Measurements from ENCODE around the gene RIC8A. TPM values are rescaled to one million over a fixed set of nuclear protein-coding genes. Genes with fewer than 3 reads are reported as not detected.

RIC8A gene
- total RNA-seq, 4 donors from 2014 or later, result 46.5 to 103 (median 67.1) TPM

DNA sequence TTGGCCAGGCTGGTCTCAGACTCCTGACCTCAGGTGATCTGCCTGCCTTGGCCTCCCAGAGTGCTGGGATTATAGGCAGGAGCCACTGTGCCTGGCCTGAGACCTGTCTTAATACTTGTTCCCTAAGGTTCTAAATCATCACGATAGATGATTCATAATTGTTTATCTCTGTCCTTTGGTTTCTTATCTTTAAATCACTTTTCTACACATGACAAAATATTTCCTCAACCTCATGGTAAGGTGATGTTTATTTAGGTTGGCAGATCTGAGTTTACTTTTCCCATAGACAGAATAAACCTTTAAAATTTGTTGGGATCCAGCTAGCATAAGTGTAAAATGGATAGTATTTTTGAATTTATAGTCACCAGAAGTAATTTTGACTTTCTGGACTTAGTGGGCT lies 32.8 kb downstream of the RIC8A start:
- TF ChIP-seq, protein P1, sequence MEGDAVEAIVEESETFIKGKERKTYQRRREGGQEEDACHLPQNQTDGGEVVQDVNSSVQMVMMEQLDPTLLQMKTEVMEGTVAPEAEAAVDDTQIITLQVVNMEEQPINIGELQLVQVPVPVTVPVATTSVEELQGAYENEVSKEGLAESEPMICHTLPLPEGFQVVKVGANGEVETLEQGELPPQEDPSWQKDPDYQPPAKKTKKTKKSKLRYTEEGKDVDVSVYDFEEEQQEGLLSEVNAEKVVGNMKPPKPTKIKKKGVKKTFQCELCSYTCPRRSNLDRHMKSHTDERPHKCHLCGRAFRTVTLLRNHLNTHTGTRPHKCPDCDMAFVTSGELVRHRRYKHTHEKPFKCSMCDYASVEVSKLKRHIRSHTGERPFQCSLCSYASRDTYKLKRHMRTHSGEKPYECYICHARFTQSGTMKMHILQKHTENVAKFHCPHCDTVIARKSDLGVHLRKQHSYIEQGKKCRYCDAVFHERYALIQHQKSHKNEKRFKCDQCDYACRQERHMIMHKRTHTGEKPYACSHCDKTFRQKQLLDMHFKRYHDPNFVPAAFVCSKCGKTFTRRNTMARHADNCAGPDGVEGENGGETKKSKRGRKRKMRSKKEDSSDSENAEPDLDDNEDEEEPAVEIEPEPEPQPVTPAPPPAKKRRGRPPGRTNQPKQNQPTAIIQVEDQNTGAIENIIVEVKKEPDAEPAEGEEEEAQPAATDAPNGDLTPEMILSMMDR (IDR thresholded peaks at IDR 0.05; ENCODE audit: low read depth), result no peak

DNA sequence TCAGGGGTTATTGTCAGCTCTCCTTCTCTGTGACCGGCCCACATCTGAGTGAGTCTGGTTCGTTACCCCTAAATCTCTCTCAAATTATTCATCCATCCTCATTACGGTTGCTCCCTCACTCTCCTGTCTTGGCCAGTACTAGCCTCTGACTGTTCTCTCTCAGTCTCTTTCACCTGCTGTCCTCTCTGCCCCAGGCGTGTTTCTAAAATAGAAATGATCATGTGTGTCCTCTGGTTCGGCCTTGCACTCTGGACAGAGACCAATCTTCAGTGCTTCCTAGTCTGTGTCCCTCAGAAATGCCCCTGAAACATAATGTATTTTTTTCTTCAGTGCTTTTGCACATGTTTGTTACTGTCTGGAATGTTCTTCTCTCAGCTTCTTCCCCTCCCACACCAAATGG lies 34.1 kb downstream of the RIC8A start:
- TF ChIP-seq, protein P1 (IDR thresholded peaks at IDR 0.05; ENCODE audit: low read depth), result no peak

DNA sequence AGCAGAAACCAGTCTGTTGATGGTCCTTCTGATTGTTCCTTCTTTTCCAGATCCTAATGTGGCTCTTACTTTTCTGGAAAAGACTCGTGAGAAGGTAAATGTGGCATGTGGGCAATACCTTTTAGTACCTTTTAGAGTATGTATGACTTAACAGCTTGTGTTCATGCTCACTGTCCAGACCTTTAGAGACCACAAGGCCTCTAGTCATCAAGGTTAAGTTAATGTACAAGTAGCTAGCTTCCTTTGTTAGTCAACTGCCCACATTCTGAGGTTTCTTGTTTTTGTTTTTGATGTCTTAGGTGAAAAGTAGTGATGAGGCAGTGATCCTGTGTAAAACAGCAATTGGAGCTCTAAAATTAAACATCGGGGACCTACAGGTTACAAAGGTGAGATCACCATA lies 36.9 kb downstream of the RIC8A start:
- TF ChIP-seq, protein P1 (IDR thresholded peaks at IDR 0.05; ENCODE audit: low read depth), result no peak

DNA sequence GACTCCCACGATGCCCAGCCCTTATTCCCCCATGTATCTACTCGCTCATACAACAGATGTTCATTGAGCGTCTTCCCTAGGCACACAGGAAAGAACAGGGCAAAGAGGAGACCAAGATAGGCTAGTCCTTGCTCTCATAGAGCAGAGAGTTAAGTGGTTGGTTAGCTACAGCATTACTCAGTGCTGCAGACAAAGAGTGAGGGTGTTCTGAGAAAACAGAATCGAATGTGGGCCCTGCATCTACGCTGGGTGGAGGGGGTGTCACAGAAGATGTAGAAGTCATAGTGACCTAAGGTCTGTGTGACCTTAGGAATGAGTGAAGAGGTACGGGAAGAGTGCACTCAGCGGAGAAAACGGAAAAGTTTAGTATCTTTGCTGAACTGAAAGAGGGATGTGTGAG lies 41.6 kb downstream of the RIC8A start:
- TF ChIP-seq, protein P1 (IDR thresholded peaks at IDR 0.05; ENCODE audit: low read depth), result no peak

DNA sequence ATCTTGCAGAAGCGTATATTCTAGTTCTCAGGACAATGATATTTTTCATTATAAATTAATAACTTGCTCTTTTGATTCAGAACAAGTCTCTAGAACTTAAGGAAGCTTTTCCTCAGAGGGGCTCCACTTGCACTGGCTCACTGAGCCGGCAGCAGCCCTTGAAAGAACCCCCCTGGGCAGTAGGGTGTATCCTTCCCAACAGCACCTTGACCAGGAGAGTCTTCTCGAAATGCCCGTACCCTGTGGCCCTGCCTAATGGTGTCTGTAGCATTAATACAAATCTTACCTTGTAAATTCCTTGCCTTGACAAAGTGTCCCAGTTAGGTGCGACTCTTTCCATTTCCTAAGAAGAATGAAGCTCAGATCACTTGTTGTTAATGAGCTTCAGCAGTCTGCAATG lies 42.8 kb downstream of the RIC8A start:
- TF ChIP-seq, protein P1 (IDR thresholded peaks at IDR 0.05; ENCODE audit: low read depth), result no peak

DNA sequence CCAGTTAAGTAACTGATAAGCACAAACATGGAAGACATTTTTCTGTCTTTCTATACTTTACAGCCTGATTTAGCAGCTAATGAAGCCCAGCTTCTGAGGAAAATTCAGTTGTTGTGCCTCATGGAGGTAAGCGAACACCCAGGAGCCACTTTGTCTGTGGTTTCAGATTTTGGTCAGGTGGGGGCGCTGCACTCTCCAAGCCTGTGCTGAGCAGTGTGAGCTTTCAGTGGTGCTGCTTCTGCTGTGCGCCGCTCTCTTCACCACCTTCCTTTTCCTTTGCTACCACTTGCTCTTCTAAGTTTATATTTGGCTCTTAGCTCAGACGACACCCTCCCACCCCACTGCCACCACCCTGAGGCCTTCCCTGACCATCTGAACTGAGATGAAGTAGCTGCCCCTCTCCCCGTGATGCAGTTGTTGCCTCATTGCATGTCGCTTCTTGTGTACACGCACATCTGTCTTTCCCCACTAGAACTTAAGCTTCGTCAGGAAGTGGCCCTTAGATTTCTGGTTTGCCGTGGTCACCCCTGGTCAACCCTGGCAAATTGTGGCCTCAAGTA lies 43.3 kb downstream of the RIC8A start:
- TF ChIP-seq, protein P1 (IDR thresholded peaks at IDR 0.05; ENCODE audit: low read depth), result no peak

DNA sequence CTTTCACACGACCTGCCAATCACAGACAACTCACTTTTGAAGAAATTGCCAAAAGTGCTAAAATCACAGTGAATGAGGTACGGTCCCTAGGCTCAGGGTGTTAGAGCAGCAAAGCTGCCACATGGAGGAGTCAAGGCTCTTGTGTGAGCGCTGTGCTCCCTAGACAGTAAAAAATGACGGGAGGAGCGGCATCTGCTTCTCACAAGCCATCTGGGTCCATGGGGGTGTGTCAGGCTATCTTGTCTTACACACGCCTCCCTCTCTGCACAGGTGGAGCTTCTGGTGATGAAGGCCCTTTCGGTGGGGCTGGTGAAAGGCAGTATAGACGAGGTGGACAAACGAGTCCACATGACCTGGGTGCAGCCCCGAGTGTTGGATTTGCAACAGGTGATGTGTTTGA lies 44.0 kb downstream of the RIC8A start:
- TF ChIP-seq, protein P1 (IDR thresholded peaks at IDR 0.05; ENCODE audit: low read depth), result no peak
